Measurements from ENCODE around the gene ZBTB39. TPM values are rescaled to one million over a fixed set of nuclear protein-coding genes. Genes with fewer than 3 reads are reported as not detected.

Gene ZBTB39
- polyA plus RNA-seq, 1 donor from 2014 or later = 3.2 TPM

GRCh38 chr12:56957229-56958052 lies 48.9 kb downstream of the ZBTB39 start, which contains the start of gene RDH16:
TSS of gene RDH16 (minus strand) at chr12:56957608. CDS start at chr12:56957462, 146 bp downstream.
- no peak within 1 kb of the TSS for H3K4me3 Mint-ChIP-seq
- H3K4me1 Mint-ChIP-seq = no peaks in the 10 kb centered on the region
- peaks cover 0 to 5% (median 2%) of the 10 kb centered on the region in 3 donors for H3K9me3 Mint-ChIP-seq
- peaks cover 4% of the 10 kb centered on the region for H3K36me3 Mint-ChIP-seq
- peaks cover 10% of the 10 kb centered on the region for H3K27me3 Mint-ChIP-seq
- H3K27ac Mint-ChIP-seq = peak within 1 kb of the TSS in 1 of 3 donors; percentile 5

- H3K4me1 Mint-ChIP-seq = no peaks in the 10 kb centered on the region
- H3K36me3 Mint-ChIP-seq = peaks cover 11% of the 10 kb centered on the region
- peaks cover 10% of the 10 kb centered on the region for H3K27me3 Mint-ChIP-seq
- H3K4me3 Mint-ChIP-seq = no peak overlapping the region
- H3K27ac Mint-ChIP-seq = no peak overlapping the region
- H3K9me3 Mint-ChIP-seq = peaks cover 0 to 3% (median 2%) of the 10 kb centered on the region in 3 donors
Observed at GRCh38 chr12:56955631-56956256, 50.6 kb downstream of the ZBTB39 start.

- peaks cover 0 to 3% (median 2%) of the 10 kb centered on the region in 3 donors for H3K9me3 Mint-ChIP-seq
- H3K4me1 Mint-ChIP-seq = no peaks in the 10 kb centered on the region
- no peak overlapping the region for H3K4me3 Mint-ChIP-seq
- H3K27ac Mint-ChIP-seq = no peak overlapping the region
- H3K27me3 Mint-ChIP-seq = peaks cover 10% of the 10 kb centered on the region
- peaks cover 13% of the 10 kb centered on the region for H3K36me3 Mint-ChIP-seq
Observed at GRCh38 chr12:56954958-56955355, 51.4 kb downstream of the ZBTB39 start.

GRCh38 chr12:56954057-56954957 lies 52.0 kb downstream of the ZBTB39 start:
- H3K4me1 Mint-ChIP-seq = no peaks in the 10 kb centered on the region
- H3K36me3 Mint-ChIP-seq = peaks cover 13% of the 10 kb centered on the region
- peaks cover 10% of the 10 kb centered on the region for H3K27me3 Mint-ChIP-seq
- H3K4me3 Mint-ChIP-seq = no peak overlapping the region
- H3K9me3 Mint-ChIP-seq = peaks cover 0 to 3% (median 2%) of the 10 kb centered on the region in 3 donors
- H3K27ac Mint-ChIP-seq = no peak overlapping the region

GRCh38 chr12:56953314-56953713 lies 53.0 kb downstream of the ZBTB39 start:
- H3K27ac Mint-ChIP-seq = no peak overlapping the region
- peaks cover 0 to 3% (median 2%) of the 10 kb centered on the region in 3 donors for H3K9me3 Mint-ChIP-seq
- H3K27me3 Mint-ChIP-seq = peaks cover 13% of the 10 kb centered on the region
- H3K36me3 Mint-ChIP-seq = peaks cover 13% of the 10 kb centered on the region
- H3K4me1 Mint-ChIP-seq = no peaks in the 10 kb centered on the region
- H3K4me3 Mint-ChIP-seq = no peak overlapping the region

- Mint-ChIP-seq H3K27me3 (peaks cover 10% of the 10 kb centered on the region), H3K27ac (no peak overlapping the region), H3K4me3 (no peak overlapping the region), H3K9me3 (peaks cover 0 to 4% (median 2%) of the 10 kb centered on the region in 3 donors), H3K36me3 (peaks cover 14% of the 10 kb centered on the region), H3K4me1 (no peaks in the 10 kb centered on the region)
Observed at GRCh38 chr12:56951582-56952339, 54.6 kb downstream of the ZBTB39 start.

- H3K4me1 Mint-ChIP-seq = no peaks in the 10 kb centered on the region
- H3K36me3 Mint-ChIP-seq = peaks cover 16% of the 10 kb centered on the region
- no peak overlapping the region for H3K4me3 Mint-ChIP-seq
- no peak overlapping the region for H3K27ac Mint-ChIP-seq
- peaks cover 8% of the 10 kb centered on the region for H3K27me3 Mint-ChIP-seq
- H3K9me3 Mint-ChIP-seq = peaks cover 1 to 23% (median 7%) of the 10 kb centered on the region in 3 donors
Observed at GRCh38 chr12:56948881-56949280, 57.5 kb downstream of the ZBTB39 start.

Other genes starting within 250 kb of the ZBTB39 start
- 1.7 TPM for gene HSD17B6, start 243.2 kb downstream of the ZBTB39 start, polyA plus RNA-seq
- not detected for gene SDR9C7, start 72.1 kb downstream of the ZBTB39 start, polyA plus RNA-seq
- 0.09 TPM for gene RDH16, start 48.9 kb downstream of the ZBTB39 start, polyA plus RNA-seq
- not detected for gene TAC3, start 10.0 kb upstream of the ZBTB39 start, polyA plus RNA-seq
- not detected for gene MYO1A, start 43.6 kb upstream of the ZBTB39 start, polyA plus RNA-seq
- gene NEMP1, start 72.2 kb upstream of the ZBTB39 start, polyA plus RNA-seq = 4.3 TPM
- gene NAB2, start 82.6 kb upstream of the ZBTB39 start, polyA plus RNA-seq = 0.81 TPM
- gene STAT6, start 104.8 kb upstream of the ZBTB39 start, polyA plus RNA-seq = 130 TPM
- 0.19 TPM for gene LRP1, start 121.9 kb upstream of the ZBTB39 start, polyA plus RNA-seq
- gene LRP1-AS, start 141.1 kb upstream of the ZBTB39 start, polyA plus RNA-seq = not detected
- 8.3 TPM for gene NXPH4, start 210.2 kb upstream of the ZBTB39 start, polyA plus RNA-seq
- gene SHMT2, start 223.2 kb upstream of the ZBTB39 start, polyA plus RNA-seq = 176 TPM
- 2.4 TPM for gene STAC3, start 244.6 kb upstream of the ZBTB39 start, polyA plus RNA-seq

Measured in IgD-negative memory B cell (primary cell).